KG1 (cell line): ENCODE data around the gene GALNT12.

Experiments used
- DNase-seq: peaks from one replicate; lab custom pipeline; 2025; lab: John Stamatoyannopoulos, UW

Gene GALNT12

GRCh38 chr9:98860871-98861293, 53.4 kb downstream of the GALNT12 start:
- DNase-seq = no peak

GRCh38 chr9:98861781-98862504, 54.5 kb downstream of the GALNT12 start:
- no peak for DNase-seq

GRCh38 chr9:98862936-98863335, 55.5 kb downstream of the GALNT12 start:
- no peak for DNase-seq

GRCh38 chr9:98864281-98865174, 57.1 kb downstream of the GALNT12 start:
- DNase-seq = no peak

- no peak for DNase-seq
Observed at GRCh38 chr9:98865284-98865875, 57.9 kb downstream of the GALNT12 start.

GRCh38 chr9:98866435-98867102, 59.1 kb downstream of the GALNT12 start:
- DNase-seq = no peak

GRCh38 chr9:98867103-98867428, 59.6 kb downstream of the GALNT12 start:
- DNase-seq = no peak

GRCh38 chr9:98867429-98868168, 60.1 kb downstream of the GALNT12 start:
- peak; percentile 46 for DNase-seq

GRCh38 chr9:98869078-98869745, 61.7 kb downstream of the GALNT12 start:
- DNase-seq = no peak

- DNase-seq = no peak
Observed at GRCh38 chr9:98869866-98870265, 62.4 kb downstream of the GALNT12 start.

- no peak for DNase-seq
Observed at GRCh38 chr9:98870782-98871557, 63.5 kb downstream of the GALNT12 start.

- no peak for DNase-seq
Observed at GRCh38 chr9:98871558-98872065, 64.1 kb downstream of the GALNT12 start.

- no peak for DNase-seq
Observed at GRCh38 chr9:98873526-98873925, 66.1 kb downstream of the GALNT12 start.

- DNase-seq = no peak
Observed at GRCh38 chr9:98873951-98874371, 66.5 kb downstream of the GALNT12 start.

- no peak for DNase-seq
Observed at GRCh38 chr9:98874721-98875255, 67.3 kb downstream of the GALNT12 start.

- no peak for DNase-seq
Observed at GRCh38 chr9:98875536-98875935, 68.1 kb downstream of the GALNT12 start.

- no peak for DNase-seq
Observed at GRCh38 chr9:98877311-98877710, 69.8 kb downstream of the GALNT12 start.

- no peak for DNase-seq
Observed at GRCh38 chr9:98879094-98879962, 71.9 kb downstream of the GALNT12 start.

GRCh38 chr9:98879963-98880310, 72.5 kb downstream of the GALNT12 start:
- DNase-seq = no peak
